ENCODE data around the gene TMEFF2.

GRCh38 chr2:192051533-192051932 is 143.2 kb downstream of the TMEFF2 start:
- TF ChIP-seq CTCF (IDR thresholded peaks at IDR 0.05), result no peak
- TF ChIP-seq POLR2A (IDR thresholded peaks at IDR 0.05), result no peak

Data from prostate gland (tissue), 2 donors.